ENCODE measurements around the gene SFXN3.

The SFXN3 gene

DNA sequence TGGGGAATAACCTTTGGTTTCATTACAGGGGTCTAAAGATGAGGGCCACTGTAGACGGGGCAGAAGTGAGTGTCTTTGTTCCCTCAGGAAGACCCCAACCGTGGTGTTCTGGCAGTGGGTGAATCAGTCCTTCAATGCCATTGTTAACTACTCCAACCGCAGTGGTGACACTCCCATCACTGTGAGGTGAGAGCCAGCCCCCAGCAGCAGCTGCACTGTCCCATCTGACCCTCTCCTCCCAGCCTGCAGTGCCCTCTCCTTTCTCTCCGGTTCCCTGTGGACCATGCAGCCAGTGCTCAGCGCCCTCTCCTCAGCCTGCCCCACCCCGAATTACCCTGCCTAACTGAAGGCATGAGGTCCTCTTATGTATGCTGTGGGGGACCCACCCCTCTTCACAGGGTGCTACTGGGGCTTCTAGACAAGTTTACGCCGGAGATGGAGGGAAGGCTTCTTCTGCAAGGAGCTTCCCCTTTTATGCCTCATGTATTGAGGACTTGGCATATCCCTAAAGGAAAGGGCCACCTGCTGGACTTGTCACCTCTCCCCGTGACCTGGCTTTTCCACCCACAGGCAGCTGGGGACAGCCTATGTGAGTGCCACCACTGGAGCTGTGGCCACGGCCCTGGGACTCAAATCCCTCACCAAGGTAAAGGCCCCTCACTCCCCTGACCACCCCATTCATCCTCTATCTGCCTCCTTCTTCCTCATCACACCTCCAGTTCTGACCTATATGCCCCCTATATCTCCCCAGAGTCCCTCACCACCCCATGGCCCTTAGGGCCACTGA is 5.1 kb downstream of the SFXN3 start:
- no peak for DNase-seq (ENCODE audit: low read depth)

DNA sequence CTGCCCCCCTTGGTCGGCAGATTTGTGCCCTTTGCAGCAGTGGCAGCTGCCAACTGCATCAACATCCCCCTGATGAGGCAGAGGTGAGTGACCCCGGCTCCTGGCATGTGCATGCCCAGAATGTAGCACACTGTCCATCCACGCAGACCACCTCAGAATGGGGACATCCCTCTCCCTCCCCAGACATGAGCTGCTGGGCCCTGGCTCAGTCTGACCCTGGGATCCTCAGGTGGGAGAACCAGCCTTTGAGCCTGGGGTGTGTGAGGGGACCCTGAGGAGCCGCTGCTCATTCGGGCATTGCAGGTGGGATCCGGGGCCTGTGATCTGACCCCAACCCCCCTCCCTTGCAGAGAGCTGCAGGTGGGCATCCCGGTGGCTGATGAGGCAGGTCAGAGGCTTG is 5.7 kb downstream of the SFXN3 start:
- DNase-seq (ENCODE audit: low read depth) = no peak

DNA sequence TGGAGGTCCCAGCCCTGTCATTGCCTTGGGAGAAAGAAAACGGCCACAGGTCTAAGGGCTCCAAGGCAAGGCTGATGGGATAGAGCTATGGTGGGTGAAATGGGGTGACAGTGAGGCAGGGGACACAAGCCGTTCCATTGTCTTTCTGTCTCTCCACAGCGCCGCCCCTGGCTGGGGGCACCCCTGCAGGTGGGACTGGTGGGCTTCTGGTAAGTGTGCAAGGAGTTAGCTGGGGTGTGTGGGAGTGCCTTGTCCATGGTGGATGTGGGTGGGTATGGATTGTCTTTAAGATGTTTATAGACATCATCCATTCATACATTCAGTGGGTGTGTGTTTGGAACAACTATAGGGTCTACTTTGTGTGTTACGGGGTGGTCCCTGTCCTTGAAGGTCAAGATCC is 7.5 kb downstream of the SFXN3 start:
- DNase-seq (ENCODE audit: low read depth) = no peak

DNA sequence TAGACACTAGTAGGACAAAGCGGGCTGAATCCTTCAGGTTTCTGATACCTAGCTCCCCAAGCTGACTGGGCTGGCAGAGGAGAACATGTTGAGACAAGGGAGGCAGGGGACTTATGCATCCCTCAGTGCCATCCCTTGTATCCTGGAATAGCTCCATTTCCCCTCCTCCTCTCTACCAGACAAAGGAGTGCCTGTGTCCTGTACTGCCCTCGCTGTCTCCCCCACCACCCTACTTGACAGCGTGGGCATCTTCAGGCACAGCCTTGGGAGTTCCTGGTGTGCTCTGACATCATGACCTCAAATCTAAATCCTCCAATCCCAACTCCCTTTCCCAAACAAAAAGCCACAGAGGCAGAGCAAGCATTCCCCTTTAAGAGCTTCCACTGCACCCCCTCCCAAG is 9.0 kb downstream of the SFXN3 start:
- no peak for DNase-seq (ENCODE audit: low read depth)

DNA sequence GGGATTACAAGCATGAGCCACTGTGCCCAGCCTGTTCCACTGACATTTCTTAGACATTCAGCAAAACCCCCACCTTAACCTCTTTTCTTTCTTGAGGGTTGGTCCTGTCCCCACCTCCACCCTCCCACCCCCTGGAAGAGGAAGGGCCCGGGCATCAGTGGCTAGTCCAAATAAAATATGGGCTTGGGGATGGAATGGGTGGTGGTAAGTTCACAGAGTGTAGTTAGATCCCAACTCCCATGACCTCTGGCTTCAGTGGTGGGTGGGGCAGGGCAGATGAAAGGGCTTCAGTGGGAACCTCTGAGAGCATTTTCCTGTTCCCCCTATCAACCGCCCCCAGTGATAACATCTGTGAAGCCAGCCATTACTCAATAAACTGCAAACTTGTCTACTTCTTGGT is 9.8 kb downstream of the SFXN3 start:
- DNase-seq (ENCODE audit: low read depth) = no peak

DNA sequence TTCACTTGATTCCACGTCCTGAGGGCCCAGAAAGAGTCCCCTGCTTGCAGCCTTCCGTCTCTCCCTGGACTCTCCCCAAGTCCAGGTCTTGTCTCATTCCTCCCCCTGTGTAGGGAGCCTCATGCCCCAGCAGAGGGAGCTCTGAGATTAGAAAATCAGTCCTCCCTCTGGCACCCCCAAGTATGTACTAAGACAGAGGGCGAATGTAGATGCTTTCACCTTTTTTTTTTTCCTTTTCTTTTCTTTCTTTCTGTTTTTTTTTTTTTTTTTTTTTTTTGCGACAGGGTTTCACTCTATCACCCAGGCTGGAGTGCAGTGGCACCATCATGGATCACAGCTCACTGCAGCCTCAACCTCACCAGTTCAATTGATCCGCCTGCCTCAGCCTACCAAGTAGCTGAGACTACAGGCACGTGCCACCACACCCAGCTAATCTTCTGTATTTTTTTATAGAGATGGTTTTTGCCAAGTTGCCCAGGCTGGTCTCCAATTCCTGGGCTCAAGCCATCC is 10.3 kb downstream of the SFXN3 start:
- DNase-seq (ENCODE audit: low read depth) = no peak

DNA sequence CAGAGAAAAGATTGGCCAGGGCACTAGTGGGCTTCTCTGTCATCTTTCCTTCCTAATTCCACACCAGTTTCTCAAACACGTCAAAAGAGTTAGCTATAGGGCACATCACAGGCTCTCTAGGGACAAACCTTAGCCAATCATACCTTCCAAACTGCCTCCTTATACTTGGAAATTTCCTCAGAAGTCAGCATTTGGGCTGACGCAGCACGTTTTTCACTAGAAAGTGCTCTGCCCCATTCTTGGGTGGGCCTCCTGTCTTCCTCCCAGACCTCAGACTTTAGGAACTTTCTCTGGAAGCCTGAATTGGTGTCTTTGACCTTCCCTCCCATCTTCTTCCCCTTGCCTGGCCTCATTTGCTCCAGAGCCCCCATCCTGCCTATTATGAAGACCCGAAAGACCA is 11.1 kb downstream of the SFXN3 start:
- no peak for DNase-seq (ENCODE audit: low read depth)

DNA sequence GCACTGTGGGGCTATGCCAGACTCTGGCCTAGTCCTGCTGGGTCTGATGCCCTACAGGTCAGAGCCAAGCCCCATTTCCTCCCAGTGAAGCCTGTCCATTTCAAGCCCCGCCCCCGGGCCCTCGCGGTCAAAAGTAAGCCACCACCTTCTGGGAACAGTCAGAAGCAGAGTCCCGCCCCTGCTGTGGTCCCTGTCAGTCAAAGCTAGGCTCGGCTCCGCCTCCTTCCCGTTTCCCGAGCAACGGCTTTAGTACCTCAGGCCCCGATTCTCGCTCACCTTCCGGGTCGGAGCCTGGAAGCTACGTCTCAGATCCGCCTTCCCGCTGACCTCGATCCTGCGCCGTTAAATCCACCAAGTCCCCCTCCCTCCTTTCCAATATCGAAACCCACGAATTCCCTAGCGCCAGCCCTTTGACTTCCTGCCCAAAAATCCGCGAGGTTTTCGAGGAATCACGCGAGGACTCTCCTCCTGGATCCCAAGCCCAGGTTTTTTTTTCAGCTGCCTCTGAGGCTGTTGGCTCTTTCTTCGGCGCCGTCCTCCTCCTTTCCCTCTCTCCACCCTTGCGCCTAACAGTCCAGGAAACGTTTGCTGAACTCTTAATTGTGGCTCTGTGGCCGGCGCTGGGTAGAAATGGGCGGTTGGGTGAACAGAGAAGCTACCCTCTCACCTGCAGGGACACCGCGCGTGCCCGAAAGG is 11.8 kb downstream of the SFXN3 start:
- peak; percentile 92 for DNase-seq (ENCODE audit: low read depth)

DNA sequence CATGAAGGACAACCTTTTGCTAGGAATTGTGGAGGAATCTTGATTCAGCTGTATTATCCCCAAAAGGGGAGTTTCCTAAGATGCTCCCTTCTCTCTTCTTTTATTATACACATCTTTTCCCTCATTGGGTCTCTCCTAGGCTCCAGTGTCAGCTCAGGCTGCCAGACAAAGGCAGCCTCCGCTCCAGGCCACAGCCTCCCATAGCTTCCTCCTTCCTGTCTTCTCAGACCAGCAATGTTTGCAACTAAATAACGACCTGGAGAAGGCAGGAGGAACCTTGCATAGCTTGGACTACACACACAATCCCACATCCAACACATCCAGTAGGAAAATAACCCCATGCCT is 12.3 kb downstream of the SFXN3 start:
- no peak for DNase-seq (ENCODE audit: low read depth)

DNA sequence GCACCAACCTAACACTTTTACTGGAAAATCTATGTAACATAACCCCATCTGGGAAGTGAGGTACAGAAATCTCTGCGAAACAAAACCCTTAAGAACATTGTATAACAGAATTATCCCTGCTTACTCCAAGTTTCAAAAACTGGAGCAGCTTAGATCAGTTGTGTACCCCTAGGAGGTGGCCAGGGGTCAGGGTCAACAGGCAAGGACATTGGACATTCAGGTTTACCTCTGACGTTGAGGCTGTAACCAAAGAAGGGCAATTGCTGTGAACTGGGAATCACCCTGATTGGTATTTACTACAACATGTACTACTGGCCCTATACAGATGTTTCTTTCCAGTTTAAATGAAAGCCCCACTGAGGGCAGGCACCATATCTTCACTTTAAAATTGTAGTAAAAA is 13.1 kb downstream of the SFXN3 start:
- DNase-seq (ENCODE audit: low read depth) = no peak

DNA sequence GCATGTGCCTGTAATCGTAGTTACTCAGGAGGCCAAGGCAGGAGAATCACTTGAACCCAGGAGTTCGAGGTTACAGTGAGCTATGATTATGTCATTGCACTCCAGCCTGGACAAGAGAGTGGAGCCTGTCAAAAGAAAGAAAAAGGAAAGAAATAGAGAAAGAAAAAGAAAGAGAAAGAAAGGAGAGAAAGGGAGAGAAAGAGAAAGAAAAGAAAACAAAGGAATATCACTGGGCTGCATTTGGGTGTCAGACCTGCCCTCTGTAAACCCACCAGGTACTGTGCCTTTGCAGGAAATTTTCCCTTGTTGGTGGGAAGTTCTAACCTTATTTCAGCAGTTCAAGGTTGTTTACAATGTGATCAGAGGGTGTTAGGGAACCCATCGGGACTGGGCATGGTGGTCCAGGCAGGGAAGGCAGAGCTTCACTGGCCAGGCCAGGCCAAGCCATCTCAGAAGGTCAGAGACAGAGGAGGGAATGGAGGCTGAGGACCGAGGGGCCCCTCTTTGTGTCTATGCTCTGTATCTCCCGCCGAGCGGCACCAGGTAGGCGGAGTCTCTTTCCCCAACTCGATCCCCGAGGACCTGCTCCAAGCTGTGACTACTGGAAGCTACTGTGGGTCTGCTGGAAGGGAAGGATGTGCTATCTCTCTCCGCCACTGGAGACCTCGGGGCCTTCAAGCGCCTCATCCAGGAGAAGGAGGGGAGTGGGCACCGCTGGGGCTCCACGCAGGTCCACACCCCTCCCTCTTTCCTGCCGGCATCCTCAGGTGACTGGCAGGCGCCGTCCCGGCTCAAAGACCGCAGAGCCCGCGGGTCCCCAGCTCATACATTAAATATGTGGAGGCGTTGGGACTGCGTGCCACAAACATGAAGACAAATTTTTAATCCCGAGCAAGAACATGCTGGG is 15.6 kb downstream of the SFXN3 start:
- no peak for DNase-seq (ENCODE audit: low read depth)

DNA sequence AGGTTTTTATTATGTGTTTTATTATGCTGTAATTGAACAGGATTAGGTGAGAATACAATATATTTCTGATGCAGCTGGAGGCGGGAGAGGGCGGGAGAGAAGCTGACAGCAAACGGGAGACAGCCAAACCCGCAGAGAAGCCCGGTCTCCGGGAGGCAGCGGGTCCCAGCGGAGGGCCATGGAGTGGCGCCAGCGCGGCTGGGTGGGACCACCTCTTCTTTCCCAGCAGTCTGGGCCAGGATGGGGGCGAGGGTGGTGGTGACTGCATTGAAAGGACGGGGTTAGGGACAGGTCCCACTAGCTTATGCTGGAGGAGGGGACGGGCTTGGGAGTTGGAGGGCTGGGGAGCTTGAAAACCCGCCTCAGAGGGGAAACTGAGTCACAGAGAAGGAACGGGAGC is 16.2 kb downstream of the SFXN3 start:
- DNase-seq (ENCODE audit: low read depth) = no peak

DNA sequence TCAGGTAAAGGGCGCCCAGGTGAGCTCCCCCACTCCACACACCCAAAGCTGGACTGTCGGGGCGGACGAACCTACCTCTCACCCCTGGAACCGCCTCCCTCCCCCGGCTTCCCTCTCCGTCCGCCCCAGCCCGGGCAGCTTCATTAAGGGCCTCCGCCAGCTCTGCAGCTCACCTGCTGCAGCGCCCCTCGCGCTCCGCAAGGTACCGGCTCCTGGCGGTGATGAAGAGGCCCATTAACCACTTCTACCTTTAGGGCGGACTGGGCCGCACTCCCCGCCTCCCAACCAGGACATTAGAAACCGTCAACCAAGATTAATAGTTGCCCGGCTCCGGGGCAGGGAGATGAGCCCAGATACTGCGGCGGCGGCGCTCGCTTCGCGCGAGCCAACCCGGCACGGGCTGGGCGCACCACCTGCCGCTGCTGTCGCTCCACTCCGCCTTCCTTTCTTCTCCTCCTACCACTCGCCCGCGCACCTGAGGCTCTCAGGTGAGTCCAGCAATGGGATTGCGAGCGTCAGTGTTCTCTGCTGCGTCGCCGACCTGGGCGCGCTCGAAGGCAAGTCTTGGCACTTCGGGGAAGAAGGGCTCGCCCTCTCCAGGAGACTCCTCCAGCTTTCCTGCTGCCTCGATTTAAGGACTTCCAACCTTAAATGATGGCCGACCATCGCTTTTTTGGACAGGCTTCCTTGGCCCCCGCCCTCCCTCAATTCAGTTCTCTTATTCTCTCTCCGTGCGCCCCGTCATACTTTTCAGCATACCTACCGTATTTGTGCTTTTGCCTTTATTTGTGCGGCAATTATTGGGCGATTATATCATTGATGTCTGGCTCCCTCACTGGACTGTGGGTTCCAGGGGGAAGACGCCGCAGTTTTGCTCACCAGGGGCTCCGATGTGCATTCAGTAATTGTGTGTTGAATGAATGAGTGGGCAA is 17.2 kb downstream of the SFXN3 start:
- DNase-seq (ENCODE audit: low read depth) = no peak

DNA sequence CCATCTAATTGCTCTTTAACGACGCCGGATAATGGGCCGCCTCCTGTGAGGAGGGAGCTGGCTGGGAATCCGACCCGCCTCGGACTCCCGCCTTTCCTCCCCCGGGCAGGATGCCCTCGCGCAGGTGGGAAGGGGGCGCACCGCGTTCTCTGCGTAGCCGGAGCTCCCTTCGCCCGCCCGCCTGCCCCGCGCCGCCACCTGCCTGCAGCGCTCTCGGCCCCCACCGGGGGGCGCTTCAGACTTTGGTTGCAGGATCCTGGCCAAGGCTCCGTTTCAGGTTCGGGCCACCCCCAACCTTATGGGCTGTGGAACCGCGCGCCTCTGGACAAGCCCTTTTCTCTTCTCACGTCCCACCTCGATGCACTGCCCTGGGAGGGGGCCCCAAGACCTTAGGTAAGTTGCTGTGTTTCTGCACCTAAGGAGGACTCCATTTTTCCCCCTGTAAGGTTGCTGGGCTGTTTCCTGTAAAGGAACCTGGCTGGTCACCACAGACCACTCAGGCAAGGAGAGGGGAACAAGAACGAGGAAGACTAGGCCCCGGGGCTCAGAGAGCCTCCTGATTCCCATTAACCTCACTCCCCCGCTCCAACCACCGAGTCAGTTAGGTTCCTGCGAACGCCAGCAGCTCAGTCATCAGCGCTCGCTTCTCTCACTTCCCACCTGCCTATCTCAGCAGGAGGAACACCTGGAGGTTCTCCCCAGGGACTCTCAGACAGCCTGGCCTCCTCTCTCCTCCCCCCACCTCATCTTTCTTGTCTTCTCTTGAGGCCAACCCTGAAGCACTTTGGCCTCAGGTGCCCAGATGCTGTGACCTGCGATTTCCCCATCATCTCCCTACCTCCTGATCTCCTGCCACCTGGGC is 19.4 kb downstream of the SFXN3 start:
- DNase-seq (ENCODE audit: low read depth) = no peak

DNA sequence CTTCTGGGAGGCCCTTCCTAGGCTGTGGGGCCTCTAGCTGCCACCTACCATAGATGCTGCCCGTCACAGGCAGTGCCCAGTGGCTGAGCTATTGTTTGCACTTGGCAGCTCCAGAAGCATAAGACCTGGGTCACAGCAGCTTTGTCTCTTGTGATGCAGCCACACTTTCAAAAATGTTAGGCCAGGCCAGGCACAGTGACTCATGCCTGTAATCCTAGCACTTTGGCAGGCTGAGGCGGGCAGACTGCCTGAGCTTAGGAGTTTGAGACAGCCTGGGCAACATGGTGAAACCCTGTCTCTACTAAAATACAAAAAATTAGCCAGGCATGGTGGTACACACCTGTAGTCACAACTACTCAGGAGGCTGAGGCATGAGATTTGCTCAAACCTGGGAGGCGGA is 21.3 kb downstream of the SFXN3 start:
- no peak for DNase-seq (ENCODE audit: low read depth)

DNA sequence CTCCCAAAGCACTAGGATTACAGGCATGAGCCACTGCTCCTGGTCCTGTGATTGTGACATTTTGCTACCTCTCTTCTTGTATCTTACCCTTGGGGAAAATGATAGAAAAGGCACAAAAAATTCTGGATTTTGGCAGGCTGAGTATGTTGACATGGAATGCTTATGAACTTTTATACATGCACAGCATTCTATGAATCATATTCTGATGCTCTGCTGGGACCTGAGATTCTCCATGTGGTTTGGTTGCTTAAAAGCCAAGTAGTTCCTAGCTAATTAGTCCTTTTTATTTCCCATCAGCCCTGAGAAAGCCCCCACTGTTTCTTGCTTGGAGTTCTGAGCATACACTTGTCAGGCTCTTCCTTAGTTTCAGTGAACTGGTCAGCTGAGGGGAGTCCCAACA is 22.5 kb downstream of the SFXN3 start:
- DNase-seq (ENCODE audit: low read depth) = no peak

DNA sequence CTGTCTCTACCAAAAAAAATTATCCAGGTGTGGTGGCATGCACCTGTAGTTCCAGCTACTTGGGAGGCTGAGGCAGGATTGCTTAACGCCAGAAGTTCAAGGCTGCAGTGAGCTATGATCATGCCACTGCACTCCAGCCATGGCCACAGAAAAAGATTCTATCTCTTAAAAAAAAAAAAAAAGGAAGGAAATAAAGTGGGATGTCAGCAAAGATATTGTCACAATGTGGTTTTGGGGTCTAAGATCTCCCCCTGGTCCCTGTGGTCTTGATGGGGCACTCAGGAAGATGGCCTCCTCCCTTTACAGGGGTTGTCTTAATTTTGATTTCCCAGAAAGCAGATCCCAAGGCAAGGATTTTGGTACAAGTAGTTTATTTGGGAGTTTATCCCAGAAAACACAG is 23.3 kb downstream of the SFXN3 start:
- DNase-seq (ENCODE audit: low read depth) = no peak

DNA sequence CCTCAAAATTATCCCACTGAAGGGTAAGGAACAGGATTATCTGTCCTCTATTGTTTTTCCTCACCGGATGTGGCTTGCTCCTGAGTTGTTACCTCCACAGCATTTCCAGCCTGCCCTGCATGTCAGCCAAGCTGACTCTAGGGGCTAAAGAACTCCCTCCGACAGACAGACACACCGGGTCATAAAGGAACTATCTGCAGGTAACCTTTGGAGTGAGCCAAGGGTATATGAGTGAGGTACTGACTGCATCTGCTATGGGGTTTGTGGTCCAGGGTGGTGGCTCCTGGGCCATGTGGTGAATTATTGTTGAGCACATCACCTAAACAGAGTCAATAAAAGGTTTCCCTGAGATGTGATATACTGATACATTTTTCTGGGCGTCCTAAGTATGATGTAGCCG is 23.8 kb downstream of the SFXN3 start:
- DNase-seq (ENCODE audit: low read depth) = no peak

DNA sequence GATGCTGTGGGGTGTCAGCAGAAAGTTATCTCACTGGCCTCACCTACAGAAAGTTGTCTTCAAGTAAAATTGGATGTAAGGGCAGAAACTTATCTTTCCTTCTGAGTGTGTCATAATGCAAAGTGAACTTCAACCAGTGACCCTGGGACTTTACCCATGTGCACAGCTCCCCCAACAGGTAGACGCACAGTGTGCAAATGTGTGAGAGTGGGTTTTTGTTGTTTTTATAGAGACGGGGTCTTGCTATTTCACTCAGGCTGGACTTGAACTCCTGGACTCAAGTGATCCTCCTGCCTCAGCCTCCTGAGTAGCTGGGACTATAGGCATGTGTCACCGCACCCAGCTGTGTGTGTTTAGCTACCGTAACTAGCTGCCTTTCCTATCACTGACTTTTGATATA is 24.4 kb downstream of the SFXN3 start:
- DNase-seq (ENCODE audit: low read depth) = no peak

DNA sequence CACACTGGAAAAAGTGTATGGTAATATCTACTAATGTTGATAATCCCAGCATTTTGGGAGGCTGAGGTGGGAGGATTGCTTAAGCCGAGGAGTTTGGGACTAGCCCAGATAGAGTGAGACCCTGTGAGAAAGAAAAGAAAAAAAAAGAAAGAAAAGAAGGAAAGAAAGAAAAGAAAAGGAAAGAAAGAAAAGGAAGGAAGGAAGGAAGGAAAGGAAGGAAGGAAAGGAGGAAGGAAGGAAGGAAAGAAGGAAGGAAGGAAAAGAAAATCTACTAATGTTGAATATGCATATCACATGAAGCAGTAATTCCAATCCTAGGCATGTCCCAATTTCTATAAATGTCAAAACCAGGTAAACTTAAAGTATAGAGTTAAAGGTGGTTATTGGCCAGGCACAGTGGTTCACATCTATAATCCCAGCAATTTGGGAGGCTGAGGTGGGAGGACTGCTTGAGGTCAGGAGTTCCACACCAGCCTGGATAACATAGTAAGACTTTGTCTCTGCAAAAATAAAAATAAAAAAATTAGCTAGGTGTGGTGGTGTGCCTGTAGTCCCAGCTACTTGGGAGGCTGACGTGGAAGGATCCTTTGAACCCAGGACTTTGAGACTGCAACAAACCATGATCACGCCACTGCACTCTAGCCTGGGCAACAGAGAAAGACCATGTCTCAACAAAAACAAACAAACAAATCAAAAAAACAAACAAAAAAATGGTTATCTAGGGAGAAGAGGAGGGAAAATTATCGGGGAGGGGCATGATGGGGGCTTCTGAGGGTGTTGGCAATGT is 25.5 kb downstream of the SFXN3 start:
- no peak for DNase-seq (ENCODE audit: low read depth)

Data from HS-5 (cell line).